Stimulated activated CD4-positive, alpha-beta T cell treated with anti-CD3 and anti-CD28 coated beads, Interleukin-1b, Interleukin-23, amount 100 ng/mL, for 48 hours (primary cell): ENCODE results near the gene EME2.

Source experiments
- DNase-seq: peaks from one replicate; pipeline ENCODE4 v3.0.0-alpha.2; 2020

The EME2 gene

DNA sequence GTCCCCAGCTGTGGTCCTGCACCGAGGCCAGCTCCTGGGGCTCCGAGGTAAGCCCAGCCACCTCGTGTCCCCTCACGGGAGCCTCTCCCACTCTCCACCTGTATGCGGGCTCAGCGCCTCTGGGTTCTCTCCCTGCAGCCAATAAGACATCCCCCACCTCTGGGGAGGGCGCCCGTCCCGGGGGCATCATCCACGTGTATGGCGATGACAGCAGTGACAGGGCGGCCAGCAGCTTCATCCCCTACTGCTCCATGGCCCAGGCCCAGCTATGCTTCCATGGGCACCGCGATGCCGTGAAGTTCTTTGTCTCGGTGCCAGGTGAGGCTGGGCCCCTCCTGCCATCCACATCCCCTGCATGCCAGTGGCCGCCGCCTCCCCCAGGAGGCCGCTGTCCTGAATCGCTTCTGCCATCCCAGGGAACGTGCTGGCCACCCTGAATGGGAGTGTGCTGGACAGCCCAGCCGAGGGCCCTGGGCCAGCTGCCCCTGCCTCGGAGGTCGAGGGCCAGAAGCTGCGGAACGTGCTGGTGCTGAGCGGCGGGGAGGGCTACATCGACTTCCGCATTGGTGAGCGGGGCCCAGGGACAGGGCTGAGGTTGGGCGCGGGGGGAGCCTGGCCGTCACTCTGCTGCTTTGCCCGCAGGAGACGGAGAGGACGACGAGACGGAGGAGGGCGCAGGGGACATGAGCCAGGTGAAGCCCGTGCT is 4.4 kb upstream of the EME2 start:
- DNase-seq = no peak

DNA sequence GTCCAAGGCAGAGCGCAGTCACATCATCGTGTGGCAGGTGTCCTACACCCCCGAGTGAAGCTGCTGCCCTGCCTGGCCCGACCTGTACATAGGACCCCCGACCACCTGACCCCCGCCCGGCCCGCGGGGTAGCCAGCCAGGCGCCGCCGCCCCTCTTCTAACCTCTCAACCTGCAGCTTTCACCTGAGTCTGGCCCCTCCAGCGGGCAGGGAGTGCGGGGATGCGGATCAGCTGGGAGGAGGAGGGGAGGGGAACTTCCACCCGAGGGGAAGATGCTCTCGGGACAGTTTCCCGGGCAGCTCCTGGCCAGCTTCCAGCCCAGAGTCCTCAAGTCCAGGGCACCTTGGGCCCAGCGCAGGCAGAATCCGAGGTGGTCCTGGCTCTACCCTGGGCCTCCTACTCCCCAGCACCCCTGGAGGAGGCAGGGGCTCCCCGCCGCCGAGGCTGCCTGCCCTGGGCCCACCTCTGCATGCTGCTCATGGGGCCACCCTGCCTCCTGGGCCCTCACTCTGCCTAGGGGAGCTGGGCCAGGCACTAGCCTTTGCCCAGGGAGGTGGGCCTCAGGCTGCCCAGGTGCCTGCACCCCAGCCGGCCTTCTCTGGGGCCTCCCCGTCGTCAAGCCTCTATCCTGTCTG is 3.7 kb upstream of the EME2 start:
- no peak for DNase-seq

DNA sequence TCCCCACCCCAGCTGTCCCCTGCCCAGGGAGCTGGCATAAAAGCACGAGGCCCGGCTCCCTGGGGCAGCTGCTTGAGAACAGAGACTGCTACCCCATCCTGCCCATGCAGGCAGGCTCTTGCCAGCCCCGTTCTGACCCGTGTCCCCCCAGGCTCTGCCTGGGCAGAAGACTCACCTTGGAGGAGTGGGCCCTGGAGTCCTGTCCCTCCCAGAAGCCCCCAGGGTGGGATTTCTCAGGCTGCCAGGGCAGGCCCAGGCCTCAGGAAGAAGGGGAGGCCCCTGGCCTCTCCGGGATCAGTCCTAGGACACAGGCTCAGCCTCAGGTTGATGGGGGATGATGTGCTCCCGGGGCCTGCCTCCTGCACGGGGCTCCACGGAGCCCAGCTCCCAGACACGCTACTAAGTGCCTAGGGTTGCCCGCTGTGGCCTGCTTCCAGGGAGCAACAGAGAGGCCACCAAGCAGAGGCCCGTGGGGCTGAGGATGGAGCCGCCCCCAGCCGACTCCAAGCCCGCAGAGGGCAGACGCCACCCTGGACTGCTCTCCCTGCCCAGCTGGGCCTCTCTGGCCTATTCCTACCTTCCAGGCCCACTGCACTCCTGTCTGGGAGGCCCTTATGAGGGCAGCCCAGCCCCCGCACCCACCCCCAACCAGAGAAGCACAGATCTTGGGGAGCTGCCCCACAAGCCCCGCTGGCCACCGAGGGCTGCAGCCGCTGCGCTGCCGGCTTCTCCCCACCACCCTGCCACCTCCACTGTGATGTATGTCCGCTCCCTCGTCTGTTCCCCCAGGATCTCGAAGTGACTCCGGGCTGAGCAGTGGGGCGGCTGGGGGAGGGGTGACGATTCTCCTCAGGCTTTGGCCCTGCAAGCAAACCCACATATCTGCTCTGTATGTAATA is 3.0 kb upstream of the EME2 start:
- no peak for DNase-seq

DNA sequence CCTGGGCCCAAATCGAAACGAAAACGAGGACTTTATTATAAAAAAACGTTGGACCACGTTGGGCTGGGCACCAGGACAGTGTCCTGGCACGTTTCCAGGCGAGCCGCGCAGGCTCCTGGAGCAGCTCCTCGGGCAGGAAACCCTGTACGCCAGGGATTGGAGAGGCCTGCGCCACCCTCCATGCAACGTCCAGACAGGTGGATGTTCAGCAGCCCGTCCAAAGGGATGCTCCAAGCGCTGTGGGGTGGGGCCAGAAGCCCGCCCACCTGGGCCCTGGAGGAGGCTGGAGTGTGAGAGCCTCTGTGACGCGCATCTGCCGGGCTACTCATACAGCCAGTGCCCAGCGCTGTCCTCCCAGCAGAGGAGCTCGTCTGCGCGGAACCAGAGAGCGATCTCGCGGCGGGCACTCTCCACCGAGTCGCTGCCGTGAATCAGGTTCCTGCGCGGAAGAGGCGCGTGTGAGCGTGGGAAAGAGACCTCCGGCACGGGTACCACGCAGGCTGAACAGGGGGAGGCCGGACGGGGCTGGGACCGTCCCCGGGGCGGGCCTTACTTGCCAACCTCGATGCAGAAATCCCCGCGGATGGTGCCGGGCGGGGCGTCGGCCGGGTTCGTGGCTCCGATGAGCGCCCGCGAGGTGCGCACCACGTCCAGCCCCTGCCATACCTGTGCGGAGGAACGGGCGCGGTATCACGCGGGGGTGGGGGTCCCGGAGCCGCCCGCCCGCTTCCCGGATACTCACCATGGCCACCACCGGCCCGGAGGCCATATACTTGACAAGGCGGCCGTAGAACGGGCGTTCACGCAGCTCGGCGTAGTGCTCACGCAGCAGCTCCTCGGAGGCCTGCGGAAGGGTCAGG is 2.1 kb upstream of the EME2 start:
- DNase-seq = peak; percentile 49

DNA sequence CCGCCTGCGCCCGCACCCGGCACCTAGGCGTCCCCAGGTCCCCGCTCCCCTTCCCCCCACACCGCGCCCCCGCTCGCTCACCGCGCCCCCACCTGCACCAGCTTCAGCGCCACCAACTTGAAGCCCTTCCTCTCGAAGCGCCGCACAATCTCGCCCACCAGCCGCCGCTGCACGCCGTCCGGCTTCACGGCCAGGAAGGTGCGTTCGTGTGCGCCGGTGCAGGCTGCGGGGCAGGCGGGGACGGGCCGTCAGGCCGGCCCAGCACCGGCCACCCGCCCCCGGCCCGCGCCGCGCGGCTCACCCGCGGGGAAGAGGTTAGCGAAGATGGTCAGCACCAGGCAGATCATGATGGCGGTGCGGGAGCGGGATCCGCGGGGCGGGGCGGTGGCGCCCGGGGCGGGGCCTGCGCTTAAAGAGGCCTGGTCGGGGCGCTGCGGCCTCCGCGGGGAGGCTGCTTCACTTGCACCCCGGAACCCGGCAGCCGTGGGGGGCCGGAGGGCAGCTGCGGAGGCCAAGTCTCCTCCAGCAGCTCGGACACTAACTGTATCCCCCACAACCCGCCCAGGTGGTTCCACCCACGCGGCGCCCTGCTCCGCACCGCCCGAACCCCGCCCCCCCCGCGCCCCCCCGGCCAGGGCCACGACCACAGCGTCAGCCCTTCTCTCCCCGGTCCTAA is 1.3 kb upstream of the EME2 start, which contains the start of gene NME3:
Gene NME3, minus strand, starts transcription at position 356 of the 676 bp plus-strand sequence. Its CDS starts 9 bp downstream, at position 347.
- DNase-seq = peak; percentile 80

DNA sequence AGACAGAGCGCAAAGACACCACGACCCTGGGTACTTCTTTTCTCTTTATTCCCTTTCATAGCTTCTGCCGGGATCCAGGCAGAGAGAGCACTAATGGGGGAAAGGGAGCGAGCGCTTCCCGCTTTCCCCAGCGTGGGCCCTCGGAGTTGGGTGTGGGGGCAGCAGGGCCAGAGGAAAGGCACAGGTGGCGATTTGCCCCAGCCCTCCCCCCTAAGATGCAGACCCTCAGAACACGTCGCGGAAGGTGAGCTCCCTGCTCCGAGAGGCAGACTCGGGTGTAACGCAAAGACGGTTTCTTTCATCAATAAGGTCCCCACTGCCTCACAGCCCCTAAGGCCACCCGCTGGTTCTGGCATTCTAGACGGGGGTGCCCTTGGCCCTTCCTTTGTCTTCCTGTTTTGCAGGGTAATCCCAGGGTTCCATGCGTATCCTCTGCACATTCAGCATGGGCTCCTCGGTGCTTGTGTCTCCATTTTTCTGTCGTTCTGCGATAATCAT is 697 bp upstream of the EME2 start:
- DNase-seq = no peak

DNA sequence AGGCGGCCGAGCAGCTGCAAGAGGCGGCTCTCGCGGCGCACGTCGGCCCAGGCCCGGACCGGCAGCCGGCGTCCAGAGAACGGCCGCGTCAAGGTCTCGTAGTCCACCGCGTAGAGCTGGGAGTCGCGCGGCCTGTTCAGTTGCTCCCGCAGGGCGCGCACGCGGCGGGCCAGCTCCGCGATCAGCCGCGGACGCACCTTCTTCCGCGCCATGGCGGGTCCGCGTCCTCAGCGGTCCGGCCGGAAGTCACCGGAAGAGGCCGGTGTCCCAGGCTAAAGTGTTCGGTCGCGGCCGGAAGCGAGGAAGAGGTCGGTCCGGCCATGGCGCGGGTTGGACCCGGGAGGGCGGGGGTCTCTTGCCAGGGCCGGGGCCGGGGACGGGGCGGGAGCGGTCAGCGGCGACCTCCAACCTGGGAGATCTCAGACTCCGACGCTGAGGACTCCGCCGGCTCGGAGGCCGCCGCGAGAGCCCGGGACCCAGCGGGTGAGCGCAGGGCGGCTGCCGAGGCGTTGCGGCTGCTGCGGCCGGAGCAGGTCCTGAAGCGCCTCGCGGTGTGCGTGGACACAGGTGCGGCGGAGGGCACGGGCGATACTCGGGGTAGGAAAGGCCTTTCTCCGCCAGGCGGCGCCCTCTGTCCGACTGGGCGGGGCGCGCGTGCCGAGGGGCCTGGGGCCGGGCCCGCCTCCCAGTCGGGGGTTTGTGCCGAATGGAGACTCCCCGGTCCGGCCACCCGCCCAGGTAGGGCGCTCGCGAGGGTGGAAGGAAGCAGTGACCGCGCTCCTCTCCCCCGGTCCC is 495 bp downstream of the EME2 start, which contains the start of gene MRPS34:
Gene MRPS34, minus strand, starts transcription at position 227 of the 795 bp plus-strand sequence. Its CDS starts 15 bp downstream, at position 212.
- peak; percentile 84 for DNase-seq

DNA sequence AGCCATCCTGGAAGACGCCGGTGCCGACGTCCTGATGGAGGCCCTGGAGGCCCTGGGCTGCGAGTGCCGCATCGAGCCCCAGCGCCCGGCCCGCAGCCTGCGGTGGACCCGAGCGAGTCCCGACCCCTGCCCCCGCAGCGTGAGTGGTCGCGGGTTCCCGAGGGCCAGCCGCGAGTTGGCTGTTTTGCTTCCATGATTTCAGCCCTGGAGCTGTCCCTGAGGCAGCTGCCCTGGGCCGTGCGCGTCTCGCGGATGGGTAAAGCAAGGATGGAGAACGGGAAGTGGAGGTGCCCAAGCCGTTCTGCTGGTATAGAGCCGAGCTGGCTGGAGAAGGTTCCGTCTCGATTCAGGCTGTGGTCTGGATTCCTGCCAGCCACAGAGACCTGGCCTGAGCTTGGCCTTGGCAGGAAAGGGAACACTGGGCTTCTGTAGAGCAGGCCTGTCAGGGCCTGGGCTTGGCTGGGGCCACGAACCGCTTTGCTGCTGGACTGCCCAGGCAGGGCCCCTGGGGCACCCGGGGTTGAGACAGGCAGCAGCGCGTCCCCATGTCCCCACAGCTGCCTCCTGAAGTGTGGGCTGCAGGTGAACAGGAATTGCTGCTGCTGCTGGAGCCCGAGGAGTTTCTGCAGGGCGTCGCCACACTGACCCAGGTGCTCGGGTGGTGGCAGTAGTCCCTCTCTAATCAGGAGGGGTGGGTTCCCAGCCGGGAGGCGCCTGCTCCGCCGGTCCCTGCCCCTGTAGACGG is 1.3 kb downstream of the EME2 start:
- DNase-seq = no peak

DNA sequence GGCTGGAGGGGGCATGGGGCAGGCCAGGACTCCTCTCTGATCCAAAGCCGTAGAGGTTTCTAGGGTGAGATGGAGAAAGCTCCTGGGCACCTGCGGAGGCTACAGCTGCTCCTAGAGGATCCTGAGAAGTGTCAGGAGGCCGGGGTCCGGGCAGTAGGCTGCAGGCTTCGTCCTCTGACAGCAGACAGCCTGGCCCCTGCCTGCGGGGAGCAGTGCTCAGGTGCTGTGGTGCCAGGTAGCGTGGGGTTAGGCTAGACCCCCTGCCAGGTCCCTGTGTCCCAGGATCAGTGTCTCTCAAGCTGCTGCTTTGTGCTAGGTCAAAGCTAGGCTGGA is 1.8 kb downstream of the EME2 start:
- no peak for DNase-seq

DNA sequence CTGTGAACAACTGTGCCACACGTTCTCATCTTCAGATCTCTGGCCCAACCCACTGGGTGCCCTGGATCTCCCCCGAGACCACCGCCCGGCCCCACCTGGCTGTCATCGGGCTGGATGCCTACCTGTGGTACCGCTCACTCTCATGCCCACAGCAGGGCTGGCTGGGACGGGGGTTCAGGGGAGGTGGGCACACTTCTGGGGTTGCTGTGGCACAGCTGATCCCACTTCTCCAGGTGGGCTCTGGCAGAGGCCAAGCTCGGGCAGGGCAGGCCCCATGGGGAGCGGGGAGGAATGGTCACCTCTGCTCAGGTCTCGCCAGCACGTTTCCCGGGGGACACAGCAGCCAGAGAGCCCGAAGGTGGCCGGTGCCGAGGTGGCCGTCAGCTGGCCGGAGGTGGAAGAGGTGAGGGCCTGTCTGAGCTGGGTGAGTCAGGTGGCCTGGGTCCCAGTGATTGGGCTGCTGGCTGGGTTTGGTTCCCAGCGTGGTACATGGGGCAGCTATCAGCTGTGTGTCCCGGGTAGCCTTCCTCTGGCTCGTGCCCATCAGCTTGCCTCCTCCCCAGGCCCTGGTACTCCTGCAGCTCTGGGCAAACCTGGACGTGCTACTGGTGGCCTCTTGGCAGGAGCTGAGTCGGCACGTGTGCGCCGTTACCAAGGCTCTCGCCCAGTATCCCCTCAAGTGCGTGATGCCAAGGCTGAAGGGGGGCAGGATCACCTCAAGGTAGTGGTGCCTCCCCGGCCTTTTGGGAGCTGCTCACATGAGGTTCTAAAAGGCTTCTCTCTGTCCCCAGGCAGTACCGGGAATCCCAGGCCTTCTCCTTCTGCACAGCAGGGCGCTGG is 2.6 kb downstream of the EME2 start:
- DNase-seq = no peak

DNA sequence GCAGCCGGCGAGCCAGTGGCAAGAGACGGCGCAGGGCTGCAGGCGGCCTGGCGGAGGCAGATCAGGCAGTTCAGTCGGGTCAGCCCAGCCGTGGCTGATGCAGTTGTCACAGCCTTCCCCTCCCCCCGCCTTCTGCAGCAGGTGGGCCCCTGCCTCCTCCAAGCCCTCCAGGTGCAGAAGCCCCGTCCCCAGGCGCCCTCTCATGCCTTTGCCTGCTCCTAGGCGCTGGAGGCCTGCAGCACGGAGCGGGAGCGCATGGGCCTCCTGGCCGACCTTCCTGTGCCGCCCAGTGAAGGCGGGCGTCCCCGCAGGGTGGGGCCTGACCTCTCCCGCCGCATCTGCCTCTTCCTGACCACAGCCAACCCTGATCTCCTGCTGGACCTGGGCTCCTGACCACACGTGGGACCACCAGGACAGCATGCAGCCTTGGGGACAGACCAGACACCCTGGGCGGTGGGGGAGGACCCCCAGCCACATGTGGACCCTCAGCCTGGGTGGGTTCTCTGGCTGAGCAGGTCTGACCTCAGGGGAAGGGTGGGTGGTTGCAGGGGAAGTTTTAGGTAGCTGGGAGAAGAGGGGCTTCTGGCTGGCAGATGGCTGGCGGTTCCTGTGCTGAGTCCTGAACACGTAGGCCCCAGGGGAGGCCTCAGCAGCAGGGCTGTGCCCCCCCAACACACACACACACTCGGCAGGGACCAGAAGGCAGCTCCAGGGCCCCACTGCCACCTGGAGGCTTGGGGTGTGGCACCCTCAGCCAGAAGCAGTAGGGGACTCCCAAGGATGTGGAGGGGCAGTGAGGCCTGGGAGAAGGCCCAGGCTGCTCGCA is 3.4 kb downstream of the EME2 start:
- DNase-seq = no peak

DNA sequence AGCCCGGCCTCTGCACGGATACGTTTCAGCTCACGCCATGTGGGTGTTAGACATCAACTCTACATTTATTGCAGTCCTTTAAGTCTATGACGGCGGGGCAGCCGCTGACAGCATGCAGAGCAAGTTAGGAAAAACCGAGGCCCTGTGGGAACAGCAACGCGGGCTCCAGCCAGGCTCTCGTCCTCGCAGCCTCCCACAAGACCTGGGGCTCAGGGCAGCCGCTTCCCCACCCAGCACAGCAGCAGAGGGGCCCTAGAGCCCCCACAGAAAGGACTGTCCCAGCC is 4.0 kb downstream of the EME2 start:
- DNase-seq = no peak

DNA sequence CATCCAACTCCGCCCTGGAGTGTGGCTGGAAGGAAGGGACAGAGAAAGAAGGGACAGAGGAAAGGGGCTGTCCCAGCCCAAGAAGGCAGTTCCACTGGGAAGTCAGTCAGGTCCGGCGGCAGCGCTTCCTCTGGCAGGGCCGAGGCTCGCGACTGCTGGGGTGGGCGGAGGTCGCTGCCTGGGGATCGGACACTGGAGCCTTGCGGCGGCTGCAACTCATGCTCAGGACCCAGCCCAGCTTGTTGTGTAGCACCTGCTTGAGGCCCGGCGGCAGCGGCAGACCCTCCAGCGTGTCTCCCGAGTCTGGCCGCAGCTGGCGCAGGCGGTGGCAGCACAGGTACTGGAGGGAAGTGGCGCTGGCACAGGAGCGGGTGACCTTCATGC is 4.4 kb downstream of the EME2 start:
- no peak for DNase-seq

DNA sequence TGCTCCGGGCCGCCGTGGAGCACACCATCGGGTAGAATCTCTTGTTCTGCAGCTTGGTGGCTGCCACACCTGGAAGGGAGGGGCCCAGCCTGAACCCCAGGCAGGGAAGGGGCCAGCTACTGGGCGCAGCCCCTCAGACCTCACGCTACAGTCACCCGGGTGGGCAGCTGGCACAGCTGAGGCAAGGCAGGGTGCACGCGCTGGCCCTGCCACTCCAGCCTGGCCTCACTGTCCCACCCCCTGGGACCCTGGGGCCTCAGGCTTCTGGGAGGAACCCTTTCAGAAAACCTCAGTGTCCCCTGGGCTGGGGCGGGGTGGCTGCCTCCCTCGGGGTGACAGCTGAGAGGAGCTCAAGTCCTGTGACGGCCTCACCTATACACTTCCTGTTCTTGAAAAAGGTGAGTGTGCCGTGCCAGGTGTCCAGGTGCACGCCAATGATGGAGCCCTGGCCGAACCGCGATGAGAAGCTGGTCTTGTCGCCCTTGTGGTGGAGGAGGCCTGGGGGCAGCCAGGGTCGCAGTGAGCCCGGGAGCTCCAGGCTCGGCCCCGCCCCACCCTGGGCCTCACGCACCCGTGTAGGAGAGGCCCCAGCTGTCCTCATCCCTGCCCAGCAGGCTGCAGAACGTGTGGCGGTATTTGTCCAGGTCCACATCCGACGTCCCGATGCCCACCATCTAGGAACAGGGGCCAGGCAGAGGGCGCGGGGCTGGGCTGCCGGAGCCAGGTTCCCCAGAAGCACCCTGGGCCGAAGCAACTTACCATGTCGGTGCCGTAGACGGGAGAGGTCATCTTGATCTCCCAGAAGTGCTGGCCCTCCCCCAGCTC is 5.0 kb downstream of the EME2 start:
- peak; percentile 6 for DNase-seq

DNA sequence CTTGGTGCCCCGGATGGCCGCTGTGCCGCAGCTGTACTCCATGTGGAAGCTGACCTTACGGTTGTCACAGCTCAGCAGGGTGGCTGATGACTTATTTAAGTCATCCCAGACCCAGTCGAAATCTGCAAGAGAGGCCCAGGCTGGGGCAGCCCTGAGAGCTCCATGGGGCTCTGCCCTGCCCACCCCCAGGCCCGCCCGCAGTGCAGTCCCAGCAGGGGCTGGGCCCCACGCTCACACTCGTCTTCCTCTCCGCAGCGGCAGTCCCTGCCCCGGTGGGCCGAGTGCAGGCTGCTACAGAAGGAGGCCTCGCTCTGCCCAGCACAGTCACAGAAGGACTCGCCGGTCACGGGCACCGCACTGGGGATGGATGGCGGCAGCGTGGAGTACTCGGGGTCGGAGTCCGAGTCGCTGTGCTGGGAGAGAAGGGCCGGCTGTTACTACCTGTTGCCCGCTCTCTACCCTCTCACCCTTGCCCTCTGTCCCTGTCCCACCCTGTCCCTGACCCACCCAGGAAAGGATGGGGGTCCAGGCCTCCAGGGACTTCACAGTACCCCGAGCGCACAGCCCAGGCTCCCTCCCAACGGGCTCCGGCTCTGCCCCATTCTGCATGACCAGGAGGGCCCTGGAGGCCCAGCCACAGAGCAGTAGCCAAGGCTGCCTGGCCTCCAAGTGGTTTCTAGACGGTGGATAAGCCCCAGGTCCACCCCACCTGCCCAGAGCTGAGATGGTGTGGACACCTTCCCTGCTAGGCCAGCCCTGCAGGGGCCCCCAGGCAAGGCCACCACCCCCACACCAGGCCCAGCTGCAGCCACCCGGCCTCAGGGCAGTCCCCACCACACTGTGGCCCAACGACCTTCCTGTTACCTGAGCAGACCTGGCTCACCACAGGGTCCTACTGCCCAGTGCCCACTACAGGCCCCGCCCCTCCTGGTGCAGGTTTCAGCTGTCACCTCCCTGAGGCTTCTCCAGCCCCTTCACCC is 5.9 kb downstream of the EME2 start:
- DNase-seq = no peak

DNA sequence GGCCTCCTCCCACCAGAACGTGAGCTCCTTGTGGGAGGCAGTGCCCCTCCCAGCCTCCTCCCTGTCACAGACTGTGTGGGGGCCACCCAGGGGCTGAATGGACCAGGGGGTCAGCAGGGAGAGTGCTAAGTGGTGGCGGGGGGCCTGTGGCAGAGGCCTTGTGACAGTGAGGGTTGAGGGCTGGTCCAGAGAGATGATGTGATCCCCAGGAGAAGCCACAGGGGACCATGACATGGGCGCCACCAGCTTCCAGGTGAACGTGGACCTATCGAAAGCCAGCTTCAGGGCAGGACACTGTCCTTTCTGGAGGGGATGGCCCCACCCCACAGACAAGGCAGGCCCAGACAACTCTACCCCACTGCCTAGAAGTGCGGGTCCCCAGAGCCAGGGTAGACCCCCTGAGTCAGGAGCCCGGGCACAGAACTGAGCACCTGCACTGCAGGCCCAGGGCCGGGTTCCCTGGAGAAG is 6.7 kb downstream of the EME2 start:
- DNase-seq = no peak
